ENCODE results near the gene CFAP61. TPM values are rescaled to one million over a fixed set of nuclear protein-coding genes. Genes with fewer than 3 reads are reported as not detected.

CFAP61 gene
- polyA plus RNA-seq, 3 donors from 2014 or later, result 1.3 to 3.2 TPM; not detected in 1

GRCh38 chr20:20063941-20064702 lies 11.8 kb downstream of the CFAP61 start:
- no peak for DNase-seq
- Mint-ChIP-seq H3K36me3 (no peaks in the 10 kb centered on the region), H3K27ac (no peak overlapping the region), H3K27me3 (ENCODE audit: low read depth in 3 of 3) (peaks cover 2 to 8% (median 3%) of the 10 kb centered on the region in 3 donors), H3K4me1 (peaks cover 2 to 5% of the 10 kb centered on the region in 2 donors), H3K4me3 (no peak overlapping the region), H3K9me3 (no peaks in the 10 kb centered on the region)

DNA sequence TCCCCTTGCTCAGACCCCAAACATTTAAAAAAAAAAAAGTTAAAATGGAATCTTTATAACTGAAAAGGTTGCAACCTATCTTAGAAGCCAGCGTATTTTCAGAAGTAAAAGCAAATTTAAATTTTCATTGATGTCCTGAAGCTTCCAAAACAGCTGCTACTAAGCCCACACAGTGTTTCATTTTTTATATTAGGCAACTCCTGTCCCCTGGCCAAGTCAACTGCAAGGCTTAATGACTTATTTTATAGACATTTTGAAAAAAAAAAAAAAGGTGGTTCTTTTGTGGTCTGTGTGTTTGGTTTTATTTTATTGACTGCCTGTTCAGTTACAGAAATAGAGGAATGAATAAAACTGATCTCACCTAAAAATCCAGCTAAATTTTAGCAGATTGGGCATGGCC lies 13.0 kb downstream of the CFAP61 start:
- H3K27ac Mint-ChIP-seq, result peak overlapping the region in 1 of 6 donors; percentile 28

DNA sequence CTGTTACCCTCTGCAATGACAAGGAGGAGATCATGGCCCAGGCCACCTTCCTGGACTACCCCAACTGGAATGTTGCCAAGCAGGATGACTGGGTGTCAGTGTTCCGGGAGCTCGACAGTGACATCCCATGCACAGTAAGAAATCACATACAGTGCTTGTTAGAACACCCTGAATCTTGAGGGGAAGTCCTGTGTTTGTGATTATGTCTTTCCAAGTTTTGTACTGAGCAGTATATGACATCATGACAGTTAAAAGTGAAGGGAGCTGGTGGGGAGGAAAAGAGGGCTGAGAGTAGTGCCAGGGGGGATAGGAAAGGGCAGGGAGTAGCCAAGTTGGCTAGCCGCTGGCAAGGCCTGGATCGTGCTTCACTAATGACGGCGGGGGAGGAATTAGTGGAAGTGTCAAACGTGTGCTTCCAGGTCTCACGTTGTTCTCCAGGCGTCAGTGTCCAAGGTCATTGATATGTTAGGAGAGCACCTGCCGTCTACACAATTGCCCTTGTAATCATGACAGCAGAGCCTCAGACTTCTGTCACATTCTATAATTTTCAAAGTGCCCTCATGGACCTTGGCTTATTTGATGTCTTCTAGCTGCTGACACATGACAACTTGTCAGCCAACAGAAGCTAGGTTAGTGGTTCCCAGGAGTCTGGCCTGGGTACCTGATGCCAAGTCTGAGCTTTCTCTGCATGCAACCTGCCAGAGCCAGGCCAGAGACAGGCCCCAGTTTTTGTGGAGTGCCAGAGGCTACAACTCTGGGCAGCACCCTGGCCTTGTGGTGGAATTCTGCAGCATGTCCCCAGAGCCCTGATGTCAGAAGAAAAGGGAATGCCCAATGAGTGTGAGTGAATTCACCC lies 18.8 kb downstream of the CFAP61 start:
- peaks cover 0 to 8% (median 7%) of the 10 kb centered on the region in 3 donors for H3K27me3 Mint-ChIP-seq (ENCODE audit: low read depth in 3 of 3)
- no peak overlapping the region for H3K27ac Mint-ChIP-seq
- H3K36me3 Mint-ChIP-seq, result no peaks in the 10 kb centered on the region
- H3K4me1 Mint-ChIP-seq, result no peaks in the 10 kb centered on the region
- DNase-seq, result no peak
- no peaks in the 10 kb centered on the region for H3K9me3 Mint-ChIP-seq
- no peak overlapping the region for H3K4me3 Mint-ChIP-seq

More for the DNA sequence above, 13.0 kb downstream of the CFAP61 start:
- no peak for DNase-seq
- Mint-ChIP-seq H3K4me1 (peaks cover 2 to 5% of the 10 kb centered on the region in 2 donors), H3K9me3 (no peaks in the 10 kb centered on the region), H3K36me3 (no peaks in the 10 kb centered on the region), H3K27me3 (ENCODE audit: low read depth in 3 of 3) (peaks cover 2 to 8% (median 3%) of the 10 kb centered on the region in 3 donors), H3K4me3 (peak overlapping the region in 2 of 5 donors; percentile 39 to 69)

GRCh38 chr20:20073801-20074371 lies 21.6 kb downstream of the CFAP61 start:
- Mint-ChIP-seq H3K27ac (no peak overlapping the region), H3K27me3 (ENCODE audit: low read depth in 3 of 3) (peaks cover 0 to 10% (median 4%) of the 10 kb centered on the region in 3 donors), H3K4me1 (no peaks in the 10 kb centered on the region), H3K4me3 (no peak overlapping the region), H3K9me3 (no peaks in the 10 kb centered on the region), H3K36me3 (no peaks in the 10 kb centered on the region)
- no peak for DNase-seq

DNA sequence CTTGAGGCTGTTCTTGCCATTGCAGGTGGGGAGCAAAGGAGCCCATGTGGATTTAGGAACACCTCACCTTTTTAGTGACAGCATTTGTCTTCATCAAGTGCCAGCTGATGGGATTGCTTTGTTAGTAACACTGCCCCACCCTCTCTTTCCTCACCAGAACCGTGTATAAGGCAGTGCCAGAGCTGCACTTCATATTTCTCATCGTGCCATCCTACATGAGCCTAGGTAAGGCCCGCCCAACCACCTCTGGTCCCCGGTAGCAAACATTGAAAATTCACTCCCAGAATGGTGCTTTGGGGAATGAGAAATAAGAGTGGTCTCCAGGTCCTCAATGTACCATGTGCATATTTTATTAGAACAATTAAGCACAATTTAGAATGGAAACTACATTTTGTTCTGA lies 22.7 kb downstream of the CFAP61 start:
- H3K27ac Mint-ChIP-seq, result no peak overlapping the region
- no peak for DNase-seq
- H3K4me3 Mint-ChIP-seq, result no peak overlapping the region
- no peaks in the 10 kb centered on the region for H3K4me1 Mint-ChIP-seq
- peaks cover 0 to 10% (median 4%) of the 10 kb centered on the region in 3 donors for H3K27me3 Mint-ChIP-seq (ENCODE audit: low read depth in 3 of 3)
- no peaks in the 10 kb centered on the region for H3K9me3 Mint-ChIP-seq
- H3K36me3 Mint-ChIP-seq, result no peaks in the 10 kb centered on the region

GRCh38 chr20:20076297-20077065 lies 24.1 kb downstream of the CFAP61 start:
- Mint-ChIP-seq H3K36me3 (no peaks in the 10 kb centered on the region), H3K27ac (no peak overlapping the region), H3K9me3 (no peaks in the 10 kb centered on the region), H3K4me1 (no peaks in the 10 kb centered on the region), H3K4me3 (no peak overlapping the region), H3K27me3 (ENCODE audit: low read depth in 3 of 3) (peaks cover 0 to 7% (median 4%) of the 10 kb centered on the region in 3 donors)
- no peak for DNase-seq

DNA sequence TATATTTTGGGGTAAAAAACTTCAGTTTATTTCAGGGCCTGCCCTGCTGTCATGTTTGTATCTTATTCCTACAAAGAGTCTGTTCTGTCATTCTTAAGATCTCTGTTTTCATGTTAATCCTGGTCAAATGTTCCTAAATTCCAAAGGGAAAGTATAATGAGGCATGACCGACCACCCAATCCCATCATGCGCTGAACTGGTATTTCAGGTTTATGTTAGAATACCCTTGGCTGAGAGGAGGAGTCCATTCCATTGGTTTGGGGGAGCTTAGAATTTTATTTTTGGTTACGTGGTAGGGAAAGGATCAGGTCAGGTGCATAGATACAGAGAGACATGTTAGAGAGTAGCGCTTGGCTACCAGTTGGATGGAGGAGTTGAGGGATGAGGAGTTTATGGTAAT lies 25.7 kb downstream of the CFAP61 start:
- Mint-ChIP-seq H3K9me3 (no peaks in the 10 kb centered on the region), H3K4me1 (no peaks in the 10 kb centered on the region), H3K36me3 (no peaks in the 10 kb centered on the region), H3K27ac (no peak overlapping the region), H3K4me3 (no peak overlapping the region), H3K27me3 (ENCODE audit: low read depth in 3 of 3) (peaks cover 0 to 5% (median 4%) of the 10 kb centered on the region in 3 donors)
- DNase-seq, result no peak

DNA sequence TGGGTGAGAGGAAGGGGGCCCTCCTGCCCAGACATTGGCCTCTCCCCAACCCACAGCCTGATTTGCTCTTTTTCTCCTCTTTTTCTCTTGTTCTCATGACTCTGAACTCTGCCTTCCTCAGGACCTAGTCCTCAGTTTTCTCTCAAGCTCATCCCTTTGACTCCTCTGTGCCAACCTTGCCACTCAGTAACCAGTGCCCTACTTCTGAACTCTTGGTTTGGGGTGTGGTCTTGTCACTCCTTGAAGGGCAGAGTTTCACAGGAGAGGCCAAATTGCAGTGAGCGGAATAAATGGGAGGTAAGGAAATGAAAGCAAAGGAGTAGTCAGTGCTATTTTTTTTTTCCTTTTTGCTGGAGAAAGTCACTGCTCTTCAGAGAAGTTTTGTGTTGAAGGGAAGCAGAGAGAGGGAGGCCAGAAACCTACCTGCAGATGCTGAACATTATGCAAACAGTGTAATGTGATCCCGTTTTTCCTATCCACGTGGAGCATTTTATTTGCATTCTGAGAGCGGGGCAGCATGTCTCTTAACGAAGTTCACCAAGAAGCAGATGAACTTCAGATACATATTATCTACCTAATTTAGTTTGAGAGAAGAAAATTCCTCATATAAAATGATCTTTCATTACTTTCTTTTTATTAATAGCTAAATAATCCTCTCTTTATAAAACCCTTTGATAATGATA lies 26.9 kb downstream of the CFAP61 start:
- Mint-ChIP-seq H3K9me3 (no peaks in the 10 kb centered on the region), H3K36me3 (no peaks in the 10 kb centered on the region), H3K27ac (no peak overlapping the region), H3K4me3 (no peak overlapping the region), H3K27me3 (ENCODE audit: low read depth in 3 of 3) (peaks cover 0 to 5% (median 2%) of the 10 kb centered on the region in 3 donors), H3K4me1 (peaks cover 5 to 6% of the 10 kb centered on the region in 2 donors)
- no peak for DNase-seq

DNA sequence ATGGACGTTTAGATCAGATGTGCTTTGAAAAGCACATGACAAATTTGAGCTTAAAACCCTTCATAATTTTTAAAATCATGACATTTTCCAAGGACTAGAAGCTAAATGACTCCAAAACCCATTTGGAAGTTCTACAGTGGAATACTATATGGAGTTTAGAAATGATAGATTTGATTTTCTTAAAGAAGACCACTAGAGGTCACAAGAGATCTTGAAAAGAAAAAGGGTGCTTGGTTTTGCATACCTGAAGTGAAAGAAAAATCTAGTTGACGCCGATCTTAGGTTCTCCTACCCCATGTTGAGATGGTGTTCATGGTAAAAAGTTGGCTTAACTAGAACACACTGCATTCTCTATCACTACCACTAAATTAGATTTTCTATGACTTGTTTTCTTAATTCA lies 31.5 kb downstream of the CFAP61 start:
- Mint-ChIP-seq H3K9me3 (no peaks in the 10 kb centered on the region), H3K4me1 (peaks cover 5 to 10% of the 10 kb centered on the region in 2 donors), H3K4me3 (peak overlapping the region in 4 of 5 donors; percentile 71 to 83 (median 76)), H3K27ac (peak overlapping the region in 4 of 6 donors; percentile 67 to 93 (median 79)), H3K36me3 (no peaks in the 10 kb centered on the region), H3K27me3 (ENCODE audit: low read depth in 3 of 3) (peaks cover 0 to 3% (median 1%) of the 10 kb centered on the region in 3 donors)
- DNase-seq, result peak; percentile 42 to 68 (median 63)

DNA sequence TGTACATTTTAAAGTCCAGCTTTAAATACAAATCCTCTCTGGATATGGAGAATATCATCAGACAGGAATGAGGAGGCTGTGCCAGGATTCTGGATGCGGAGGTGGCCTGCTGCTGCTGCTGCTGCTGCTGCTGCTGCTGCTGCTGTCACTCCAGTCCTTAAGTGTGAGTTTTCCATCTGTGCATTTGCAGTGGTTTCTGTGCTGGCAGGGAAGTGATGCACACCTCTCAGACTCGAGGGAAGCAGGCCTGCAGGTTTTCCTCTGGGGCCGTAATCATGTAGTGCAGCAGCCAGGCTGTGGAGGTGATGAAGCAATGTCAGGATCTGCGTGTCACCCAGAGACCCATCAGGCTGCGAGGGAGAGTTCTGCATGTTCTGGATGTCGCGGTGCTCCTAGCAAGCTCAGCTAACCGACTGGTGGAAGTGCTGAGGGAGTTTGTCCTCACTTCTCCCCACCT lies 32.0 kb downstream of the CFAP61 start:
- peaks cover 5 to 10% of the 10 kb centered on the region in 2 donors for H3K4me1 Mint-ChIP-seq
- no peak for DNase-seq
- no peaks in the 10 kb centered on the region for H3K9me3 Mint-ChIP-seq
- H3K27ac Mint-ChIP-seq, result peak overlapping the region in 4 of 6 donors; percentile 7 to 93 (median 79)
- peak overlapping the region in 4 of 5 donors; percentile 71 to 83 (median 76) for H3K4me3 Mint-ChIP-seq
- H3K36me3 Mint-ChIP-seq, result no peaks in the 10 kb centered on the region
- peaks cover 0 to 3% (median 1%) of the 10 kb centered on the region in 3 donors for H3K27me3 Mint-ChIP-seq (ENCODE audit: low read depth in 3 of 3)

DNA sequence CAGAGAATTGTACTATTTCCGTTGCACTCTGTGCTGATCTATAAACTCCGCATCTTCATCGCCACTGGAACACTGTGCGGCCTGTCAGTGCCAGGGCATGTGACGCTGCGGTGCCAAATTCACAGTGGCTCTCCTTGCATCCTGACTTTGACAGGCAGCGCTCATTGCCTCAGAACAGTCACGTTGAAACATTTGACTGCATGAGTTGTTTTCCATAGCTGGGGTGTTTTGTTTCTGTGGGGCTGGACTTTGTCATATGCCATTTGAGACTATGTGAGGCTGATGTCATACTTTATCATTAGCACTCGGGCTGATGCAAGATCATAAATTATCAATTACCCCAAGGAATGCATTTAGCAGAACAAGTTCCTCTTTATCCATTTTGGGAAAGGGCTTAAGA lies 32.7 kb downstream of the CFAP61 start:
- no peak for DNase-seq
- Mint-ChIP-seq H3K9me3 (no peaks in the 10 kb centered on the region), H3K36me3 (no peaks in the 10 kb centered on the region), H3K4me3 (peak overlapping the region in 1 of 5 donors; percentile 19), H3K27me3 (ENCODE audit: low read depth in 3 of 3) (peaks cover 0 to 3% (median 1%) of the 10 kb centered on the region in 3 donors), H3K27ac (peak overlapping the region in 2 of 6 donors; percentile 6 to 58), H3K4me1 (peaks cover 5 to 10% of the 10 kb centered on the region in 2 donors)

DNA sequence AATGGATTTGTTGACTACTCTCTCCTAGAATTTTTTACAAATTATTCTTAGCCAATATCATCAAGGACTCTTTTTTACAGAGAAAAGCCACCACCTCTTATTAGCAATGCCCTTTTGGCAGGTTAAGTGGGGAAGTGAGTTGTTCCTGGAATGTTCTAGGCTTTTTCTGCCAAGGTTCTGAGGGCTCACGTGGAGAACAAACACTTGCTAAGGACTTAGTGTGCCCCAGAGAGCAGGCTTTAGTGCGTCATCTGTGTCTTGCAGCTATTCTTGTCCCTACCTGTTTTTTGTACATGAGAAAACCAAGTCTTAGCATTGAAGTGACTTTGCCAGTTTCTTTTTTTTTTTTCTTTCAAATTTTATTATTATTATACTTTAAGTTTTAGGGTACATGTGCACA lies 33.5 kb downstream of the CFAP61 start:
- Mint-ChIP-seq H3K27me3 (ENCODE audit: low read depth in 3 of 3) (peaks cover 0 to 3% (median 1%) of the 10 kb centered on the region in 3 donors), H3K36me3 (no peaks in the 10 kb centered on the region), H3K9me3 (no peaks in the 10 kb centered on the region), H3K4me3 (no peak overlapping the region), H3K27ac (no peak overlapping the region), H3K4me1 (peaks cover 5 to 10% of the 10 kb centered on the region in 2 donors)
- no peak for DNase-seq

All from immature natural killer cell (primary cell).